HEK293 (cell line): ENCODE results near the gene SRRM2.

Experiments used
- GLI2 ChIP-seq: fragments of 450-650 bp; formaldehyde crosslinking; IDR thresholded peaks from 2 replicates; pipeline ENCODE4; 2017; ENCODE audit warnings: missing biosample characterization, missing genetic modification characterization, low read depth, borderline replicate concordance
- HOXC10 ChIP-seq: sonication (generic); formaldehyde crosslinking; IDR thresholded peaks from 2 replicates; pipeline ENCODE4 v1.8.1; 2023; ENCODE audit warnings: mild to moderate bottlenecking, missing genetic modification reagents
- RBAK ChIP-seq: fragments of 450-650 bp; formaldehyde crosslinking; IDR thresholded peaks from 2 replicates; pipeline ENCODE4 v1.5.1; 2016; ENCODE audit warnings: missing biosample characterization, missing genetic modification characterization
- REPIN1 ChIP-seq: fragments of 450-650 bp; formaldehyde crosslinking; IDR thresholded peaks from 2 replicates; pipeline ENCODE4 v1.5.1; 2017; ENCODE audit warnings: missing biosample characterization, missing genetic modification characterization, low read depth
- SP2 ChIP-seq: fragments of 450-650 bp; formaldehyde crosslinking; IDR thresholded peaks from 2 replicates; pipeline ENCODE4 v1.5.1; 2016; ENCODE audit warnings: missing biosample characterization, missing genetic modification characterization
- SP3 ChIP-seq: fragments of 450-650 bp; formaldehyde crosslinking; IDR thresholded peaks from 2 replicates; pipeline ENCODE4 v1.5.1; 2016; ENCODE audit warnings: missing biosample characterization, missing genetic modification characterization
- SP7 ChIP-seq: fragments of 450-650 bp; formaldehyde crosslinking; IDR thresholded peaks from 2 replicates; pipeline ENCODE4 v1.5.1; 2016; ENCODE audit warnings: missing biosample characterization, missing genetic modification characterization
- ZBTB48 ChIP-seq: fragments of 450-650 bp; formaldehyde crosslinking; IDR thresholded peaks from 2 replicates; pipeline ENCODE4 v1.5.1; 2016; ENCODE audit warnings: missing biosample characterization, missing genetic modification characterization
- ZBTB7A ChIP-seq: fragments of 450-650 bp; formaldehyde crosslinking; IDR thresholded peaks from 2 replicates; pipeline ENCODE4 v1.5.1; 2016; ENCODE audit warnings: low read depth, missing biosample characterization, missing genetic modification characterization
- ZBTB8A ChIP-seq: fragments of 450-650 bp; formaldehyde crosslinking; IDR thresholded peaks from 2 replicates; pipeline ENCODE4 v1.5.1; 2016; ENCODE audit warnings: missing biosample characterization, missing genetic modification characterization
- ZEB2 ChIP-seq: fragments of 450-650 bp; formaldehyde crosslinking; IDR thresholded peaks from 2 replicates; pipeline ENCODE4 v1.5.1; 2016; ENCODE audit warnings: missing biosample characterization, missing genetic modification characterization
- ZFP37 ChIP-seq: fragments of 450-650 bp; formaldehyde crosslinking; IDR thresholded peaks from 2 replicates; pipeline ENCODE4 v1.5.1; 2016; ENCODE audit warnings: missing biosample characterization, missing genetic modification characterization
- ZNF19 ChIP-seq: fragments of 450-650 bp; formaldehyde crosslinking; IDR thresholded peaks from 2 replicates; pipeline ENCODE4; 2016; ENCODE audit warnings: missing biosample characterization, missing genetic modification characterization, low read depth
- ZNF2 ChIP-seq: fragments of 450-650 bp; formaldehyde crosslinking; IDR thresholded peaks from 2 replicates; pipeline ENCODE4 v1.5.1; 2016; ENCODE audit warnings: missing biosample characterization, missing genetic modification characterization
- ZNF223 ChIP-seq: fragments of 450-650 bp; formaldehyde crosslinking; IDR thresholded peaks from 2 replicates; pipeline ENCODE4 v1.5.1; 2016; ENCODE audit warnings: missing biosample characterization, missing genetic modification characterization
- ZNF248 ChIP-seq: fragments of 450-650 bp; formaldehyde crosslinking; IDR thresholded peaks from 2 replicates; pipeline ENCODE4 v1.5.1; 2017; ENCODE audit warnings: missing biosample characterization, missing genetic modification characterization
- ZNF266 ChIP-seq: fragments of 450-650 bp; formaldehyde crosslinking; IDR thresholded peaks from 2 replicates; pipeline ENCODE4 v1.5.1; 2016; ENCODE audit warnings: missing biosample characterization, missing genetic modification characterization, low read depth
- ZNF416 ChIP-seq: fragments of 450-650 bp; formaldehyde crosslinking; IDR thresholded peaks from 2 replicates; pipeline ENCODE4 v1.5.1; 2016; ENCODE audit warnings: missing biosample characterization, missing genetic modification characterization
- ZNF501 ChIP-seq: fragments of 450-650 bp; formaldehyde crosslinking; IDR thresholded peaks from 2 replicates; pipeline ENCODE4 v1.5.1; 2016; ENCODE audit warnings: missing biosample characterization, missing genetic modification characterization
- ZNF521 ChIP-seq: fragments of 450-650 bp; formaldehyde crosslinking; IDR thresholded peaks from 2 replicates; pipeline ENCODE4 v1.5.1; 2017; ENCODE audit warnings: missing biosample characterization, mild to moderate bottlenecking, missing genetic modification characterization
- ZNF544 ChIP-seq: fragments of 450-650 bp; formaldehyde crosslinking; IDR thresholded peaks from 2 replicates; pipeline ENCODE4 v1.5.0; 2017; ENCODE audit warnings: missing biosample characterization, missing genetic modification characterization
- ZNF791 ChIP-seq: fragments of 450-650 bp; formaldehyde crosslinking; IDR thresholded peaks from 2 replicates; pipeline ENCODE4 v1.5.1; 2016; ENCODE audit warnings: missing biosample characterization, missing genetic modification characterization
- ZNF792 ChIP-seq: fragments of 450-650 bp; formaldehyde crosslinking; IDR thresholded peaks from 2 replicates; pipeline ENCODE4 v1.5.1; 2016; ENCODE audit warnings: missing biosample characterization, missing genetic modification characterization
- TF ChIP-seq, protein P1 (sequence below): fragments of 450-650 bp; formaldehyde crosslinking; IDR thresholded peaks from 2 replicates; pipeline ENCODE4 v1.5.1; 2017; ENCODE audit warnings: missing biosample characterization, missing genetic modification characterization
- TF ChIP-seq, protein P2 (sequence below): fragments of 450-650 bp; formaldehyde crosslinking; IDR thresholded peaks from 2 replicates; pipeline ENCODE4 v1.5.1; 2016; ENCODE audit warnings: missing biosample characterization, missing genetic modification characterization
- TF ChIP-seq, protein P3 (sequence below): fragments of 450-650 bp; formaldehyde crosslinking; IDR thresholded peaks from 2 replicates; pipeline ENCODE4 v1.5.1; 2016; ENCODE audit warnings: missing biosample characterization, missing genetic modification characterization
- TF ChIP-seq, protein P4 (sequence below): fragments of 450-650 bp; formaldehyde crosslinking; IDR thresholded peaks from 2 replicates; pipeline ENCODE4; 2016; ENCODE audit warnings: missing biosample characterization, missing genetic modification characterization
- TF ChIP-seq, protein P5 (sequence below): fragments of 450-650 bp; formaldehyde crosslinking; IDR thresholded peaks from 2 replicates; pipeline ENCODE4 v1.5.1; 2016; ENCODE audit warnings: missing biosample characterization, missing genetic modification characterization
- TF ChIP-seq, protein P6 (sequence below): IDR thresholded peaks from 2 replicates; pipeline ENCODE4 v1.6.1; 2011; ENCODE audit warnings: mild to moderate bottlenecking, low read depth, low read length, borderline replicate concordance

SRRM2 gene

DNA sequence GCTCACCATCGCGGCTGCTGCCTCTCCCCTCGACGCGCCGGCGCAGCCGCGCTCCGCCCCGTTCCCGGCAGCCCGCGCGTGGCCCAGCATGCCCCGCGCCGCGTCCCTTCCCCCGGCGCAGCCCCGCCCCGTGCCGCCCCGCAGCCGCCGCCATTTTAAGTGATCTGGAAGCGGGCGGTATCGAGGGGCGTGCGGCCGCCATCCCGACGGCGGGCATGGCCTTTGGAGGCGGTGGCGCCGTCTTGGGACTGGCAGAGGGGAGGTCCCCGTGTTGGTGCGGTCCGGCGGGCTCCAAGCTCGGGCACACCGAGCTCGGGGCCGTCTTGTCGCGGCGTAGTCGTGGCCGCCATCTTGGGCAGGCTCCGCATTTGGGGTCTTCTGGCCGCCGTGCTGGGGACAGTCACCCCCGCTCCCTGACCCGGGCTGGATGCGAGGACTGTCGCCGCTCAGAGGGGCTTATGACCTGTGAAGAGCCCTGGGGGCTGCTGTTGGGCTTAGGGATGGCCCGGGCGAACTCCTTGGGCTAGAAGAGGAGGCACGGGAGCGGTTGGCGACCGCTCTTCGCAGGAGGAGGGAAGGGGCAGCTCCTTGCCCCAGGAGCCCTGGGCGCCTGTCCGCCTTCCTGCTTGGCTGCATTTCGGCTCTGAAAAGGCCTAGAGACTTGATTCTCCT, 24.9 kb downstream of the SRRM2 start, which contains the start of gene ELOB (continued):
- TF ChIP-seq, protein P1, sequence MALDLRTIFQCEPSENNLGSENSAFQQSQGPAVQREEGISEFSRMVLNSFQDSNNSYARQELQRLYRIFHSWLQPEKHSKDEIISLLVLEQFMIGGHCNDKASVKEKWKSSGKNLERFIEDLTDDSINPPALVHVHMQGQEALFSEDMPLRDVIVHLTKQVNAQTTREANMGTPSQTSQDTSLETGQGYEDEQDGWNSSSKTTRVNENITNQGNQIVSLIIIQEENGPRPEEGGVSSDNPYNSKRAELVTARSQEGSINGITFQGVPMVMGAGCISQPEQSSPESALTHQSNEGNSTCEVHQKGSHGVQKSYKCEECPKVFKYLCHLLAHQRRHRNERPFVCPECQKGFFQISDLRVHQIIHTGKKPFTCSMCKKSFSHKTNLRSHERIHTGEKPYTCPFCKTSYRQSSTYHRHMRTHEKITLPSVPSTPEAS (tag by site-specific recombination), result no peak
- TF ChIP-seq ZNF544 (tag by site-specific recombination), result no peak
- no peak; the same call in 1 of the 2 replicates for TF ChIP-seq ZNF266 (tag by site-specific recombination)
- no peak for TF ChIP-seq ZNF416 (tag by site-specific recombination)
- TF ChIP-seq ZNF791 (tag by site-specific recombination), result no peak
- TF ChIP-seq ZBTB8A (tag by site-specific recombination), result peak; percentile 81
- TF ChIP-seq ZBTB48 (tag by site-specific recombination), result peak; percentile 49
- TF ChIP-seq HOXC10 (CRISPR knock-in tag), result no peak
- no peak for TF ChIP-seq ZEB2 (tag by site-specific recombination)
- peak; percentile 55 for TF ChIP-seq SP2 (tag by site-specific recombination)
- TF ChIP-seq ZFP37 (tag by site-specific recombination), result peak; percentile 87
- TF ChIP-seq RBAK (tag by site-specific recombination), result no peak
- TF ChIP-seq ZNF521 (tag by site-specific recombination), result no peak
- peak; percentile 61 for TF ChIP-seq SP7 (tag by site-specific recombination)
- TF ChIP-seq, protein P2, sequence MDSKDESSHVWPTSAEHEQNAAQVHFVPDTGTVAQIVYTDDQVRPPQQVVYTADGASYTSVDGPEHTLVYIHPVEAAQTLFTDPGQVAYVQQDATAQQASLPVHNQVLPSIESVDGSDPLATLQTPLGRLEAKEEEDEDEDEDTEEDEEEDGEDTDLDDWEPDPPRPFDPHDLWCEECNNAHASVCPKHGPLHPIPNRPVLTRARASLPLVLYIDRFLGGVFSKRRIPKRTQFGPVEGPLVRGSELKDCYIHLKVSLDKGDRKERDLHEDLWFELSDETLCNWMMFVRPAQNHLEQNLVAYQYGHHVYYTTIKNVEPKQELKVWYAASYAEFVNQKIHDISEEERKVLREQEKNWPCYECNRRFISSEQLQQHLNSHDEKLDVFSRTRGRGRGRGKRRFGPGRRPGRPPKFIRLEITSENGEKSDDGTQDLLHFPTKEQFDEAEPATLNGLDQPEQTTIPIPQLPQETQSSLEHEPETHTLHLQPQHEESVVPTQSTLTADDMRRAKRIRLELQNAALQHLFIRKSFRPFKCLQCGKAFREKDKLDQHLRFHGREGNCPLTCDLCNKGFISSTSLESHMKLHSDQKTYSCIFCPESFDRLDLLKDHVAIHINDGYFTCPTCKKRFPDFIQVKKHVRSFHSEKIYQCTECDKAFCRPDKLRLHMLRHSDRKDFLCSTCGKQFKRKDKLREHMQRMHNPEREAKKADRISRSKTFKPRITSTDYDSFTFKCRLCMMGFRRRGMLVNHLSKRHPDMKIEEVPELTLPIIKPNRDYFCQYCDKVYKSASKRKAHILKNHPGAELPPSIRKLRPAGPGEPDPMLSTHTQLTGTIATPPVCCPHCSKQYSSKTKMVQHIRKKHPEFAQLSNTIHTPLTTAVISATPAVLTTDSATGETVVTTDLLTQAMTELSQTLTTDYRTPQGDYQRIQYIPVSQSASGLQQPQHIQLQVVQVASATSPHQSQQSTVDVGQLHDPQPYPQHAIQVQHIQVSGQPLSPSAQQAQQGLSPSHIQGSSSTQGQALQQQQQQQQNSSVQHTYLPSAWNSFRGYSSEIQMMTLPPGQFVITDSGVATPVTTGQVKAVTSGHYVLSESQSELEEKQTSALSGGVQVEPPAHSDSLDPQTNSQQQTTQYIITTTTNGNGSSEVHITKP (tag by site-specific recombination), result peak; percentile 84
- no peak for TF ChIP-seq ZNF792 (tag by site-specific recombination)
- TF ChIP-seq, protein P3, sequence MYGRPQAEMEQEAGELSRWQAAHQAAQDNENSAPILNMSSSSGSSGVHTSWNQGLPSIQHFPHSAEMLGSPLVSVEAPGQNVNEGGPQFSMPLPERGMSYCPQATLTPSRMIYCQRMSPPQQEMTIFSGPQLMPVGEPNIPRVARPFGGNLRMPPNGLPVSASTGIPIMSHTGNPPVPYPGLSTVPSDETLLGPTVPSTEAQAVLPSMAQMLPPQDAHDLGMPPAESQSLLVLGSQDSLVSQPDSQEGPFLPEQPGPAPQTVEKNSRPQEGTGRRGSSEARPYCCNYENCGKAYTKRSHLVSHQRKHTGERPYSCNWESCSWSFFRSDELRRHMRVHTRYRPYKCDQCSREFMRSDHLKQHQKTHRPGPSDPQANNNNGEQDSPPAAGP (tag by site-specific recombination), result peak; percentile 59
- no peak for TF ChIP-seq GLI2 (tag by site-specific recombination)
- TF ChIP-seq ZBTB7A, result peak; percentile 94
- TF ChIP-seq, protein P4, sequence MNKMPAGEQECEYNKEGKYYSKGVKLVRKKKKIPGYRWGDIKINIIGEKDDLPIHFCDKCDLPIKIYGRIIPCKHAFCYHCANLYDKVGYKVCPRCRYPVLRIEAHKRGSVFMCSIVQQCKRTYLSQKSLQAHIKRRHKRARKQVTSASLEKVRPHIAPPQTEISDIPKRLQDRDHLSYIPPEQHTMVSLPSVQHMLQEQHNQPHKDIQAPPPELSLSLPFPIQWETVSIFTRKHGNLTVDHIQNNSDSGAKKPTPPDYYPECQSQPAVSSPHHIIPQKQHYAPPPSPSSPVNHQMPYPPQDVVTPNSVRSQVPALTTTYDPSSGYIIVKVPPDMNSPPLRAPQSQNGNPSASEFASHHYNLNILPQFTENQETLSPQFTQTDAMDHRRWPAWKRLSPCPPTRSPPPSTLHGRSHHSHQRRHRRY (tag by site-specific recombination), result no peak
- TF ChIP-seq, protein P5, sequence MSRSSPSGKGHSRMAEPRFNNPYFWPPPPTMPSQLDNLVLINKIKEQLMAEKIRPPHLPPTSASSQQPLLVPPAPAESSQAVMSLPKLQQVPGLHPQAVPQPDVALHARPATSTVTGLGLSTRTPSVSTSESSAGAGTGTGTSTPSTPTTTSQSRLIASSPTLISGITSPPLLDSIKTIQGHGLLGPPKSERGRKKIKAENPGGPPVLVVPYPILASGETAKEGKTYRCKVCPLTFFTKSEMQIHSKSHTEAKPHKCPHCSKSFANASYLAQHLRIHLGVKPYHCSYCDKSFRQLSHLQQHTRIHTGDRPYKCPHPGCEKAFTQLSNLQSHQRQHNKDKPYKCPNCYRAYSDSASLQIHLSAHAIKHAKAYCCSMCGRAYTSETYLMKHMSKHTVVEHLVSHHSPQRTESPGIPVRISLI (tag by site-specific recombination), result no peak
- TF ChIP-seq ZNF19 (tag by site-specific recombination), result no peak
- no peak; the same call in 1 of the 2 replicates for TF ChIP-seq ZNF2 (tag by site-specific recombination)
- TF ChIP-seq, protein P6, sequence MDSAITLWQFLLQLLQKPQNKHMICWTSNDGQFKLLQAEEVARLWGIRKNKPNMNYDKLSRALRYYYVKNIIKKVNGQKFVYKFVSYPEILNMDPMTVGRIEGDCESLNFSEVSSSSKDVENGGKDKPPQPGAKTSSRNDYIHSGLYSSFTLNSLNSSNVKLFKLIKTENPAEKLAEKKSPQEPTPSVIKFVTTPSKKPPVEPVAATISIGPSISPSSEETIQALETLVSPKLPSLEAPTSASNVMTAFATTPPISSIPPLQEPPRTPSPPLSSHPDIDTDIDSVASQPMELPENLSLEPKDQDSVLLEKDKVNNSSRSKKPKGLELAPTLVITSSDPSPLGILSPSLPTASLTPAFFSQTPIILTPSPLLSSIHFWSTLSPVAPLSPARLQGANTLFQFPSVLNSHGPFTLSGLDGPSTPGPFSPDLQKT, result no peak
- no peak for TF ChIP-seq ZNF223 (tag by site-specific recombination)
- TF ChIP-seq ZNF248 (tag by site-specific recombination), result no peak
- peak; percentile 34; the same call in 1 of the 2 replicates for TF ChIP-seq ZNF501
- TF ChIP-seq SP3 (tag by site-specific recombination), result peak; percentile 84
- TF ChIP-seq REPIN1 (tag by site-specific recombination), result no peak
- TF ChIP-seq, all 188 proteins: peak for 43
